HG03457 (cell line): ENCODE results near the gene C15orf40.
"Not testable (repeated sequence)": the region's sequence is repeated elsewhere in the genome, so short reads cannot be mapped to it uniquely, and the experiment has no call there.

Source experiments
- ATAC-seq: cut with Tn5 transposase; IDR thresholded peaks from one replicate; pipeline ENCODE4 v1.9.1; 2021; ENCODE audit warnings: moderate number of reproducible peaks; ENCODE audit not compliant: unreplicated experiment

C15orf40 gene

GRCh38 chr15:82952158-82953081, 59.0 kb downstream of the C15orf40 start, which contains the start of gene HOMER2:
Gene HOMER2, minus strand, starts transcription at chr15:82952720. Its CDS starts 185 bp downstream, at chr15:82952535.
- ATAC-seq = no peak

GRCh38 chr15:82951472-82952157, 59.8 kb downstream of the C15orf40 start:
- no peak for ATAC-seq

GRCh38 chr15:82950746-82951370, 60.6 kb downstream of the C15orf40 start:
- ATAC-seq = no peak

GRCh38 chr15:82950295-82950694, 61.1 kb downstream of the C15orf40 start:
- no peak for ATAC-seq

GRCh38 chr15:82946155-82946701, 65.2 kb downstream of the C15orf40 start:
- no peak for ATAC-seq

- no peak for ATAC-seq
Observed at GRCh38 chr15:82945326-82945725, 66.1 kb downstream of the C15orf40 start.

- ATAC-seq = no peak
Observed at GRCh38 chr15:82944821-82945220, 66.6 kb downstream of the C15orf40 start.

- ATAC-seq = no peak
Observed at GRCh38 chr15:82944056-82944455, 67.4 kb downstream of the C15orf40 start.

- ATAC-seq = no peak
Observed at GRCh38 chr15:82943176-82943575, 68.3 kb downstream of the C15orf40 start.

- no peak for ATAC-seq
Observed at GRCh38 chr15:82942691-82943090, 68.7 kb downstream of the C15orf40 start.

GRCh38 chr15:82939678-82940077, 71.8 kb downstream of the C15orf40 start:
- ATAC-seq = not testable (repeated sequence)
